ENCODE data around the gene TOR1AIP2.

The TOR1AIP2 gene

GRCh38 chr1:179825798-179826460 lies 51.7 kb downstream of the TOR1AIP2 start:
- DNase-seq (ENCODE audit: low read depth in 3 of 3) = no peak

DNA sequence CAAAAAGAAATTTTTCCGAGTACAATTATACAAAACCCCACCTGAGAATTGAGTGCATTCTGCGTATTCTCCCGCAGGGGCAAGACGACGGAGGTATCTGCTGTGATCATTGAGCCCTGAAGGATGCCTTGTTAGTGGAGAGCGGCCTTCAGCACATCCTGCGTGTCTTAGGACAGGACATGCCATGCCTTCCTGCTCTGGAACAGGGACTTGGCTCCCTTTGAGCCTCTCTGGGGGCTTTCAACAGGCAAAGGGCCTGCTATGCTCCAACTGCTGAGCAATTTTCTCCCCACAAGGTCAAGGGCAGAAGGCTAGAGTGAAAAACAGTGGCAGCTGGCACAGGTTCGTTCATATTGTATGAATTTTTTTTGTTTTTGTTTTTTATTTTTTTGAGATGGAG lies 52.4 kb downstream of the TOR1AIP2 start:
- DNase-seq (ENCODE audit: low read depth in 3 of 3) = no peak

GRCh38 chr1:179824265-179824664 lies 53.3 kb downstream of the TOR1AIP2 start:
- DNase-seq (ENCODE audit: low read depth in 3 of 3) = no peak

DNA sequence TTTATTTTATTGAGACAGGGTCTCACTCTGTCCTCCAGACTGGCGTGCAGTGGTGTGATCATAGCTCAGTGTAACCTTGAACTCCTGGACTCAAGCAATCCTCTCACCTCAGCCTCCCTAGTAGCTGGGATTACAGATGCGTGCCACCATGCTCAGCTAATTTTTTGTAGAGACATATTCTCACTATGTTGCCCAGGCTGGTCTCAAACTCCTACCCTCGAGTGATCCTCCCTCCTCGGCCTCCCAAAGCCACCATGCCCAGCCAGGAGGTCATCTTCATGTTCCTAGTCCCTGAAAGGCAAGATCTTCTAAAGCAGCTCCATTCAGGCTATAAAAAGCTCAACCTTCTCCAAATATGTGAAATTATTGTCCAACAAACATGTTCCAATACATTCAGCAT lies 53.9 kb downstream of the TOR1AIP2 start:
- DNase-seq (ENCODE audit: low read depth in 3 of 3) = no peak

DNA sequence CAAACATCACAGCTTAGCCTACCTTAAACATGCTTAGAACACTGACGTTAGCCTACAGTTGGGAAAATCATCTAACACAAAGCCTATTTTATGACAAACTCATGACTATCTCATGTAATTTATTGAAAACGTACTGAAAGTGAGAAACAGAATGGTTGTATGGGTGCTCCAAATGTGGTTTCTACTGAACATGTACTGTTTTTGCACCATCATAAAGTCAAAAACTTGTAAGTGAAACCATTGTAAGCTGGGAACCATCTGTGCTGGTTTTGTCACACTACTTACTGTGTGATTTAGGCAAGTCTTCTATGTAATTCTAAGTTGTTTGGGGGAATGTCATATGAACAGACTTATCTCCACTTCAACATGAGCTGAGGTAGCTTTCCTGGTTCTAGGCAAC lies 55.5 kb downstream of the TOR1AIP2 start:
- DNase-seq (ENCODE audit: low read depth in 3 of 3) = no peak

- DNase-seq (ENCODE audit: low read depth in 3 of 3) = no peak
These were observed 56.1 kb downstream of the TOR1AIP2 start for GRCh38 chr1:179821524-179821923.

- DNase-seq (ENCODE audit: low read depth in 3 of 3) = no peak
These were observed 57.2 kb downstream of the TOR1AIP2 start for GRCh38 chr1:179820226-179820970.

GRCh38 chr1:179818743-179819173 lies 58.8 kb downstream of the TOR1AIP2 start:
- no peak for DNase-seq (ENCODE audit: low read depth in 3 of 3)

DNA sequence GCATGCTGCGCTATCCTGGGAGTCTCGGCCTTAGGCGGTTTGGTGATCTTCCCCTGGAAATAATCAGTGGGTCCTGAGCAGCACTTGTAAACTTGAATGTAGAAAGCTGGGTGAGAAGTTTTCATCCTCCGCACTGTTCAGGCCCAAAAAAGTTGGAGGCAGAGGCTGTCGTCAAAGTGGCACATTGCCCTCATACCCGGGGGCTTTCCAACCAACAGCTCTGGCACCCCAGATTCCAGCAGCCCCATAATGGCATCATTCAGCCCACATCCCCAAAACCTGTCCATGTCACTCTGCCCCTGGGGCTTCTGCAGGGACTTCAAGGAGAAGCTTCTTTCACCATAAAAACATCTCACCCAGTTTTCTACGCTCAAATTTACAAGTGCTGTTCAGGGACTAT lies 59.3 kb downstream of the TOR1AIP2 start:
- DNase-seq (ENCODE audit: low read depth in 3 of 3) = no peak

- DNase-seq (ENCODE audit: low read depth in 3 of 3) = no peak
These were observed 59.8 kb downstream of the TOR1AIP2 start for GRCh38 chr1:179817789-179818188.

DNA sequence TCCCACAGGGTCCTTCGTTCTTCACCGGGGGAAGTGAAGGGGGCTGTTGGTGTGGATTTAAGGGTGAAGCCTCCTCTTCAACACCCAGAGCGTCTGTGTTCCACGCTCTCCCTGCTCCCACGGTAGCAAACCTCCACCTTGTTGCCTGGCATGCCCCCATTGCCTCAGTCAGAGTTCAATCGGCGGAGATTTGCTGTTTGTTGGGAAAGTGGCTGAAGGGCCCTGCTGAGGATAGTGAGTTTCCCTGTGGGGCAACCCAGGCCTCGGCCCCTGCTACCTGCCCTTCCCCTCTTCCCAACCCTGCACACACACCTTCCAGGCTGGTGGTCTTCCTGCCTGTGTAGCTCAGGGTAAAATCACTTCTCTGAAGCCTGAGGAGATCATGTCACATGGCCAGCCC lies 60.5 kb downstream of the TOR1AIP2 start:
- no peak for DNase-seq (ENCODE audit: low read depth in 3 of 3)

GRCh38 chr1:179816196-179816960 lies 61.2 kb downstream of the TOR1AIP2 start:
- no peak for DNase-seq (ENCODE audit: low read depth in 3 of 3)

GRCh38 chr1:179815641-179816040 lies 62.0 kb downstream of the TOR1AIP2 start:
- no peak for DNase-seq (ENCODE audit: low read depth in 3 of 3)

GRCh38 chr1:179814546-179814838 lies 63.1 kb downstream of the TOR1AIP2 start:
- no peak for DNase-seq (ENCODE audit: low read depth in 3 of 3)

GRCh38 chr1:179813626-179814545 lies 63.7 kb downstream of the TOR1AIP2 start:
- no peak for DNase-seq (ENCODE audit: low read depth in 3 of 3)

GRCh38 chr1:179812501-179813292 lies 64.9 kb downstream of the TOR1AIP2 start:
- DNase-seq (ENCODE audit: low read depth in 3 of 3) = no peak

DNA sequence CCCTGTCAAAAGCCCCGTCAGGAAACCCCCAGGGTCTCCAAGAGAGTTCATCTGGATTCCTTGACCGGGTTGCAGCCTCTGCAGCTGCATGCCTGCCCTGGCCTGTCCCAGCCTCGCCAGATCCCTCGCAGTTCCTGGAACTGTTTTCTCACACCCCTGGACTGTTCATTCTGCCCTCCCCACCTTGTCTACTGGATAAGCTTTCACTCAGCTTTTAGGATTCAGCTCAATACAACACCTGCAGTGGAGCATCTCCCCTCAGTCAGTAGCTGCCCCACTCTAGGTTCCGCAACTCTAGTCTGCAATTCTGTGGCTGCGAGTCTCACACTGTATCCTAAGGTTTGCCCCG lies 67.3 kb downstream of the TOR1AIP2 start:
- no peak for DNase-seq (ENCODE audit: low read depth in 3 of 3)

- peak; percentile 33 to 53 (median 38) for DNase-seq (ENCODE audit: low read depth in 3 of 3)
These were observed 67.9 kb downstream of the TOR1AIP2 start for GRCh38 chr1:179809506-179810366.

GRCh38 chr1:179808503-179808902 lies 69.1 kb downstream of the TOR1AIP2 start:
- DNase-seq (ENCODE audit: low read depth in 3 of 3) = no peak
